ENCODE measurements around the gene TNFRSF13B. TPM values are rescaled to one million over a fixed set of nuclear protein-coding genes. Genes with fewer than 3 reads are reported as not detected.
"Not testable (repeated sequence)": the region's sequence is repeated elsewhere in the genome, so short reads cannot be mapped to it uniquely, and the experiment has no call there.

TNFRSF13B gene
- total and polyA plus RNA-seq, 2 experiments from 2014 or later, result not detected

DNA sequence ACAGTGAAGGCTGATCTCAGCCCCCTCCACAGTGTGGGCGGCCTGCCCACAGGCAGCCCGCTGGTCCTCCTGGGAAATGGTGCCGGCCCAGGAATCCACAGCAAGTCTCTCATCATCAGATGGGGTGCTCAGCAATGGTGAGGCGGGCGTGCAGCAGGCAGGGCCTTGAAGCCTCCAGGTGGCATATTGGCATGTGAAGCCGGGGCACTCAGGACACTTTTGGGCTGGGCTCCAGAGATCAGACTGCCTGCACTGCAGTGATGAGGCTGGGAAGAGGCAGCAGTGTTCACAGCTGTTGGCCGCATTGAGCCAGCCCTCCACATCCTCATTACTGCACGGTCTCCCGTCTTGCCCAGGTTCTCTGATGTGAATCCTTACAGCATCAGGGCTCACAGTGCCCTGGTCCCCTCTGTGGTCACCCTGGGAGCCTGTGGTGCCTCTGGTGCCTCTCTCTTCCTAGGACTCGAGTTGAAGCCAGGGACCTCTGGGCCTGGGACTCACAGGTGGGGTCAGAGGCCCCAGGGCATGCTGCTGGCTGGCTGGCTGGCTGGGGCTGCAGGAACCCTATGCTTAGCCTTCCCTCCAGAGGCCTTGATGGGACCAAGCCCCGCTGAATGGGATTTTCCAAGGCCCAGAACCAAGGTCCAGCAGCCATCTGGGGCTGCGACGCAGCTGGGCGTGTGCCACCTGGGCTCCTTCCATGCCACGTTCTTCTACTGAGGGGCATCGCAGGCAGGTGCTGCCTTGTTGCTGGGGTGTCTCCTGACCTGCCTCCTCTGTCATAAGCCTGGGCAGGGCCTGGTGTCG is 48.6 kb downstream of the TNFRSF13B start:
- DNase-seq (ENCODE audit: low read depth in 1 of 2, low spot score in 1 of 2), result no peak
- Histone ChIP-seq H3K9me3 (ENCODE audit: low read depth) (no peaks in the 10 kb centered on the region), H3K4me1 (ENCODE audit: low read depth) (peaks cover 8% of the 10 kb centered on the region), H3K27me3 (no peaks in the 10 kb centered on the region), H3K36me3 (no peaks in the 10 kb centered on the region), H3K4me3 (no peak overlapping the region), H3K27ac (no peak overlapping the region)
- TF ChIP-seq, protein P1, sequence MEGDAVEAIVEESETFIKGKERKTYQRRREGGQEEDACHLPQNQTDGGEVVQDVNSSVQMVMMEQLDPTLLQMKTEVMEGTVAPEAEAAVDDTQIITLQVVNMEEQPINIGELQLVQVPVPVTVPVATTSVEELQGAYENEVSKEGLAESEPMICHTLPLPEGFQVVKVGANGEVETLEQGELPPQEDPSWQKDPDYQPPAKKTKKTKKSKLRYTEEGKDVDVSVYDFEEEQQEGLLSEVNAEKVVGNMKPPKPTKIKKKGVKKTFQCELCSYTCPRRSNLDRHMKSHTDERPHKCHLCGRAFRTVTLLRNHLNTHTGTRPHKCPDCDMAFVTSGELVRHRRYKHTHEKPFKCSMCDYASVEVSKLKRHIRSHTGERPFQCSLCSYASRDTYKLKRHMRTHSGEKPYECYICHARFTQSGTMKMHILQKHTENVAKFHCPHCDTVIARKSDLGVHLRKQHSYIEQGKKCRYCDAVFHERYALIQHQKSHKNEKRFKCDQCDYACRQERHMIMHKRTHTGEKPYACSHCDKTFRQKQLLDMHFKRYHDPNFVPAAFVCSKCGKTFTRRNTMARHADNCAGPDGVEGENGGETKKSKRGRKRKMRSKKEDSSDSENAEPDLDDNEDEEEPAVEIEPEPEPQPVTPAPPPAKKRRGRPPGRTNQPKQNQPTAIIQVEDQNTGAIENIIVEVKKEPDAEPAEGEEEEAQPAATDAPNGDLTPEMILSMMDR (IDR thresholded peaks at IDR 0.05; ENCODE audit: low read depth, low read length), result no peak

DNA sequence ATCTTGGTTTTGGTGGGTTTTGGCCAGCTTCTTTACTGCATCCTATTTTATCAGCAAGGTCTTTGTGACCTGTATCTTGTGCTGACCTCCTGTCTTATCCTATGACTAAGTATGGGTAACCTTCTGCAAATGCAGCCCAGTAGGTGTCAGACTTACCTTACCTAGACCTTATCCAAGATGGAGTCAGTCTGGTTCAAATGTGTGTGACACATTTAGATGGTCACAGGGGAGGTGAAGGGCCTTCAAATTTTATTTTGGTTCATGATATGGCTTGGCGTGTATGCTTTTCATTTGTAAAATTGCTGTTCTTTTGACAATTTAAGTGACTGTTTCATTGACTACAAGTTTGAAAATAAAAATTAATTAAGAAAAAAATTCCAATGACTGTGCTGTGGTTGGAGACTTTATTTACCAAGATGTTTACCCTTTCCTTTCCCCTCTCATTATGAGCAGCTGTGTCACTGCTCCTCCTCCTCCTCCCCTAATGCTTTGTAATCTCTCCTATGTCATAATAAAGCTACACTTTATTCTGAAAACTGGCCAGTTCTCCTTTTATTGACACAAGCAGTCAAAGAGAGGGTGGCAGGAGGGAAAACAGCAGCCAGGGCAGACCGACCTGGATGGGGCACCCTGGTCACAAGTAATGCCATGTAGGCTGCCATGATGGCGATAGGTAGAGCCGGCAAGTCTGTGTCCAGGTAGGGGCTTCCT is 49.4 kb downstream of the TNFRSF13B start:
- no peaks in the 10 kb centered on the region for H3K9me3 ChIP-seq (ENCODE audit: low read depth)
- no peak overlapping the region for H3K4me3 ChIP-seq
- H3K4me1 ChIP-seq (ENCODE audit: low read depth), result peaks cover 8% of the 10 kb centered on the region
- TF ChIP-seq, protein P1 (IDR thresholded peaks at IDR 0.05; ENCODE audit: low read depth, low read length), result no peak
- no peaks in the 10 kb centered on the region for H3K36me3 ChIP-seq
- DNase-seq (ENCODE audit: low read depth in 1 of 2, low spot score in 1 of 2), result no peak
- H3K27me3 ChIP-seq, result no peaks in the 10 kb centered on the region
- no peak overlapping the region for H3K27ac ChIP-seq

DNA sequence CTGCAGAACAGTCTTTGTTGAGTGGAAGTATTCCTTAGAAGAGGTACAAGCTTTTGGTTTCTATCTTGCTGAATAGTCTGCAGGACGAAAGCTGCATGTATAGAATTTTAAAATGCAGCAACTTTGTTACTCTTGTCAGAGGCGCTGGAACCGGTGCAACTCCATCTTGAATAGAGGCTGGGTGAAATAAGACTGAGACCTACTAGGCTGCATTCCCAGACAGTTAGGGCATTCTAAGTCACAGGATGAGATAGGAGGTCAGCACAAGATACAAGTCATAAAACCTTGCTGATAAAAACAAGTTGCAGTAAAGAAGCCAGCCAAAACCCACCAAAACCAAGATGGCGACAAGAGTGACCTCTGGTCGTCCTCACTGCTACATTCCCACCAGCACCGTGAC is 50.5 kb downstream of the TNFRSF13B start:
- H3K27ac ChIP-seq; H3K36me3 ChIP-seq; DNase-seq (ENCODE audit: low read depth in 1 of 2, low spot score in 1 of 2); H3K4me3 ChIP-seq; H3K9me3 ChIP-seq (ENCODE audit: low read depth); H3K4me1 ChIP-seq (ENCODE audit: low read depth); H3K27me3 ChIP-seq: not testable (repeated sequence)

DNA sequence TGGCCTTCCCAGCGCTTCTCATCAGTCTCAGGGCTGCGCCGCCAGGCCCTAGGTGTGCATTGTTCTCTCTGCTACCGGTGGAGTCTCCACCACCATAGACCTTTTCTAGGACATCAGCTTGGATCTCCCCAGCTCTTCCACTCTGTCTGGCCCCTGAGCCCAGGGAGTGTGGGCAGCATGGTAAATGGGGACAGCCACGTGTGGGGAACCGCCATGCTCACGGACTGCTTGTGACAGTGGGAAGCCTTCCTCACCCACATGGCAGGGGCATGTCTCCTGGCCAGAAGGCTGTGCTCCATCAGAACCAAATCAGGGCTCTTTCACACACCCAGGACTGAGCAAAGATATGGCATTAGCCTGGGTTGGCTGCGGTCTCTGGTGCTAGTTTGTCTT is 51.3 kb downstream of the TNFRSF13B start:
- no peaks in the 10 kb centered on the region for H3K36me3 ChIP-seq
- H3K27ac ChIP-seq, result no peak overlapping the region
- TF ChIP-seq, protein P1 (IDR thresholded peaks at IDR 0.05; ENCODE audit: low read depth, low read length), result no peak
- peaks cover 8% of the 10 kb centered on the region for H3K4me1 ChIP-seq (ENCODE audit: low read depth)
- no peak overlapping the region for H3K4me3 ChIP-seq
- DNase-seq (ENCODE audit: low read depth in 1 of 2, low spot score in 1 of 2), result no peak
- no peaks in the 10 kb centered on the region for H3K27me3 ChIP-seq
- H3K9me3 ChIP-seq (ENCODE audit: low read depth), result no peaks in the 10 kb centered on the region

DNA sequence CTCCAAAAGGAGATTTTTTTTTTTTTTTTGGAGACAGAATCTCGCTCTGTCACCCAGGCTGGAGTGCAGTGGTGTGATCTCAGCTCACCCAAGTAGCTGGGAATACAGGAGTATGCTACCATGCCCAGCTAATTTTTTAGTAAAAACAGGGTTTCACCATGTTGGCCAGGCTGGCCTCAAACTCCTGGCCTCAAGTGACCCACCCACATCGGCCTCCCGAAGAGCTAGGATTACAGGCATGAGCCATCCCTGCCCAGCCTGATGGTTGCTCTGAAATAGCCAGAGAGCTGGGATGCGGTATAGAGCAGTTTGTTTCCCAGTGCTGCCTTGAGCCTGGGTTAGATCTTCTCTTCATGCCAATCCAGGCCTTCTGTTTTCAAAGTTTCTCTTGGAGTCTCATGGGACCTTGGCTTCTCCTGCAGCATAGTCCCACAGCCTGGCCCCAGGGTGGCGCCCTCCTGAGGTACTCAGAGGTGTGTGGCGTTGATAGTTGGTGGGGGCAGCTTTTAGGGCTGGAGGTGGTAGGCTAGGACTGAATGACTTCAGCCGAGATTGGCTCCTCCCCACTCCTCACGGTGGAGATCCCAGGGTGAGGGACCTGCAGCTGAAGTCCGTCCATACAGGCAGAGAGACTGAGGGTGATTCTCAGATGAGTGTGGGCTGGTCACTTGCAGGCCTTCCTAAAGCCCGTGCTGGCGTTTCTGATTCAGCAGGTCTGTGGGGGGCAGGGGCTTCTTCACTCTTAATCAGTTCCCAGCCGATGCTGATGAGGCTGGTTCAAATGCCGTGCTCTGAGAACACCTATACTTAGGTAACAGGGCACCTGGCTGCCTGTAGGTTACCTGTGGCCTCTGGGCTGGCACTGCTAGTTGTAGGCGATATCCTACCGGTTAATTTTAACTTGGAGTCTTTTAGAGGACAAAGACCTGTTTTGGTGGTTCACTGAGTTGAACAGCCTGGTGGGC is 52.0 kb downstream of the TNFRSF13B start:
- TF ChIP-seq, protein P1 (IDR thresholded peaks at IDR 0.05; ENCODE audit: low read depth, low read length), result no peak
- Histone ChIP-seq H3K36me3 (no peaks in the 10 kb centered on the region), H3K4me1 (ENCODE audit: low read depth) (peaks cover 8% of the 10 kb centered on the region), H3K27me3 (no peaks in the 10 kb centered on the region), H3K4me3 (no peak overlapping the region), H3K27ac (no peak overlapping the region), H3K9me3 (ENCODE audit: low read depth) (no peaks in the 10 kb centered on the region)
- DNase-seq (ENCODE audit: low read depth in 1 of 2, low spot score in 1 of 2), result no peak
